Neural progenitor cell (in vitro differentiated cells): Measurements from ENCODE around the gene DDIAS. TPM values are rescaled to one million over a fixed set of nuclear protein-coding genes. Genes with fewer than 3 reads are reported as not detected.
"Not testable (repeated sequence)": the region's sequence is repeated elsewhere in the genome, so short reads cannot be mapped to it uniquely, and the experiment has no call there.

ENCODE experiments used
- DNase-seq: peaks from one replicate; pipeline ENCODE4 v3.0.0-alpha.2; 2016; ENCODE audit warnings: low spot score
- H2AFZ ChIP-seq: fragments of 200-600 bp; sonication (generic); replicated peaks from 2 replicates; pipeline ENCODE4 v1.6.1; 2016; ENCODE audit warnings: antibody characterized with exemption
- H3F3A ChIP-seq: fragments of 200-600 bp; sonication (generic); 2 replicates; pipeline ENCODE4 v1.6.1; 2016; ENCODE audit warnings: antibody characterized with exemption, low read depth
- H3K27ac ChIP-seq: fragments of 200-600 bp; sonication (generic); 2 replicates; pipeline ENCODE4 v1.5.1; 2016; ENCODE audit warnings: mild to moderate bottlenecking
- H3K27me3 ChIP-seq: fragments of 200-600 bp; sonication (generic); 2 replicates; pipeline ENCODE4 v1.6.1; 2016; ENCODE audit warnings: mild to moderate bottlenecking, moderate library complexity
- H3K36me3 ChIP-seq: fragments of 200-600 bp; sonication (generic); 2 replicates; pipeline ENCODE4 v1.5.1; 2016
- H3K4me1 ChIP-seq: fragments of 200-600 bp; sonication (generic); 2 replicates; pipeline ENCODE4 v1.6.1; 2016; ENCODE audit warnings: mixed run types
- H3K4me2 ChIP-seq: fragments of 200-600 bp; sonication (generic); 2 replicates; pipeline ENCODE4 v1.6.1; 2016
- H3K4me3 ChIP-seq: fragments of 200-600 bp; sonication (generic); 2 replicates; pipeline ENCODE4 v1.5.1; 2016
- H3K79me2 ChIP-seq: fragments of 200-600 bp; sonication (generic); 2 replicates; pipeline ENCODE4 v1.6.1; 2016; ENCODE audit warnings: low read depth
- H3K9ac ChIP-seq: fragments of 200-600 bp; sonication (generic); 2 replicates; pipeline ENCODE4 v1.6.1; 2016
- H3K9me3 ChIP-seq: fragments of 200-600 bp; sonication (generic); 2 replicates; pipeline ENCODE4 v1.5.1; 2016; ENCODE audit warnings: low read depth
- H4K20me1 ChIP-seq: fragments of 200-600 bp; sonication (generic); 2 replicates; pipeline ENCODE4 v1.6.1; 2016; ENCODE audit warnings: low read depth
- H3K27ac Mint-ChIP-seq: 3 replicates; pipeline ENCODE4 v1.8.0; 2021; ENCODE audit warnings: mixed read lengths
- H3K27me3 Mint-ChIP-seq: 2 replicates; pipeline ENCODE4 v1.8.0; 2022; ENCODE audit warnings: low read depth, mild to moderate bottlenecking, inconsistent platforms, moderate library complexity, mixed read lengths; ENCODE audit not compliant: insufficient read depth
- H3K36me3 Mint-ChIP-seq: 3 replicates; pipeline ENCODE4 v1.8.0; 2021; ENCODE audit warnings: mixed read lengths
- H3K4me1 Mint-ChIP-seq: 3 replicates; pipeline ENCODE4 v1.8.0; 2021; ENCODE audit warnings: mixed read lengths
- H3K4me3 Mint-ChIP-seq: 3 replicates; pipeline ENCODE4 v1.8.0; 2021; ENCODE audit warnings: mild to moderate bottlenecking, moderate library complexity, mixed read lengths
- H3K9me3 Mint-ChIP-seq: 3 replicates; pipeline ENCODE4 v1.8.0; 2020; ENCODE audit warnings: mixed read lengths
- EZH2 ChIP-seq: fragments of 200-600 bp; sonication (generic); IDR thresholded peaks from 2 replicates; pipeline ENCODE4 v1.6.1; 2017; ENCODE audit warnings: antibody characterized with exemption, mild to moderate bottlenecking, moderate library complexity
- EZH2phosphoT487 ChIP-seq: fragments of 200-600 bp; sonication (generic); IDR thresholded peaks from 2 replicates; pipeline ENCODE4 v1.6.1; 2017; ENCODE audit warnings: antibody characterized with exemption
- total RNA-seq: library from RNA; depleted of rRNA; stranded (reverse); fragments of >200 nt; gene quantifications from 2 replicates; pipeline ENCODE4 v1.2.3, GENCODE V29; 2015; ENCODE audit warnings: low replicate concordance
- TF ChIP-seq, protein P1 (sequence below): fragments of 200-600 bp; sonication (generic); IDR thresholded peaks from 2 replicates; pipeline ENCODE4 v1.5.1; 2017; ENCODE audit warnings: antibody characterized with exemption, mild to moderate bottlenecking

The DDIAS gene, protein sequence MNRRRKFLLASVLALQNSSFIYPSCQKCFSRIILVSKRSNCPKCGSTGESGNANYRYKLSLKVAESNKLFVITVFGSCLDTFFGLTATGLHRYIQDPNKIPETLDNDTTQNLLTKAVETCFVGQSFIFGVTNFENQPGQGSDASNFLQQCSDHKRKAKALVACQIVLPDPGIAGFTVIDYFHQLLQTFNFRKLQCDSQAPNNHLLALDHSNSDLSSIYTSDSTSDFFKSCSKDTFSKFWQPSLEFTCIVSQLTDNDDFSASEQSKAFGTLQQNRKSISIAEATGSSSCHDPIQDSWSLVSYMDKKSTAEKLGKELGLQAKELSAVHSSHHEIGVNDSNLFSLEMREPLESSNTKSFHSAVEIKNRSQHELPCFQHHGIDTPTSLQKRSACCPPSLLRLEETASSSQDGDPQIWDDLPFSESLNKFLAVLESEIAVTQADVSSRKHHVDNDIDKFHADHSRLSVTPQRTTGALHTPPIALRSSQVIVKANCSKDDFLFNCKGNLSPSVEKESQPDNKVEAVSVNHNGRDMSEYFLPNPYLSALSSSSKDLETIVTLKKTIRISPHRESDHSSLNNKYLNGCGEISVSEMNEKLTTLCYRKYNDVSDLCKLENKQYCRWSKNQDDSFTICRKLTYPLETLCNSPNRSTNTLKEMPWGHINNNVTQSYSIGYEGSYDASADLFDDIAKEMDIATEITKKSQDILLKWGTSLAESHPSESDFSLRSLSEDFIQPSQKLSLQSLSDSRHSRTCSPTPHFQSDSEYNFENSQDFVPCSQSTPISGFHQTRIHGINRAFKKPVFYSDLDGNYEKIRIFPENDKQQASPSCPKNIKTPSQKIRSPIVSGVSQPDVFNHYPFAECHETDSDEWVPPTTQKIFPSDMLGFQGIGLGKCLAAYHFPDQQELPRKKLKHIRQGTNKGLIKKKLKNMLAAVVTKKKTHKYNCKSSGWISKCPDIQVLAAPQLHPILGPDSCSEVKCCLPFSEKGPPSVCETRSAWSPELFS
- total RNA-seq = 19.9 and 47.7 TPM in 2 replicates

GRCh38 chr11:82901165-82901921 lies at the start of gene DDIAS:
TSS of gene DDIAS (plus strand) at chr11:82901736. CDS start at chr11:82914739, 13,003 bp downstream.
- DNase-seq = peak; percentile 98
- Mint-ChIP-seq H3K4me1 (peaks cover 28% of the 10 kb centered on the region), H3K9me3 (no peaks in the 10 kb centered on the region), H3K27me3 (peaks cover 2% of the 10 kb centered on the region), H3K27ac (peak within 1 kb of the TSS; percentile 59), H3K4me3 (peak within 1 kb of the TSS; percentile 97), H3K36me3 (no peaks in the 10 kb centered on the region)
- H3K4me1 ChIP-seq = peaks cover 20% of the 10 kb centered on the region
- no peak within 1 kb of the TSS for H3K27ac ChIP-seq
- H3K36me3 ChIP-seq = no peaks in the 10 kb centered on the region
- TF ChIP-seq, protein P1, sequence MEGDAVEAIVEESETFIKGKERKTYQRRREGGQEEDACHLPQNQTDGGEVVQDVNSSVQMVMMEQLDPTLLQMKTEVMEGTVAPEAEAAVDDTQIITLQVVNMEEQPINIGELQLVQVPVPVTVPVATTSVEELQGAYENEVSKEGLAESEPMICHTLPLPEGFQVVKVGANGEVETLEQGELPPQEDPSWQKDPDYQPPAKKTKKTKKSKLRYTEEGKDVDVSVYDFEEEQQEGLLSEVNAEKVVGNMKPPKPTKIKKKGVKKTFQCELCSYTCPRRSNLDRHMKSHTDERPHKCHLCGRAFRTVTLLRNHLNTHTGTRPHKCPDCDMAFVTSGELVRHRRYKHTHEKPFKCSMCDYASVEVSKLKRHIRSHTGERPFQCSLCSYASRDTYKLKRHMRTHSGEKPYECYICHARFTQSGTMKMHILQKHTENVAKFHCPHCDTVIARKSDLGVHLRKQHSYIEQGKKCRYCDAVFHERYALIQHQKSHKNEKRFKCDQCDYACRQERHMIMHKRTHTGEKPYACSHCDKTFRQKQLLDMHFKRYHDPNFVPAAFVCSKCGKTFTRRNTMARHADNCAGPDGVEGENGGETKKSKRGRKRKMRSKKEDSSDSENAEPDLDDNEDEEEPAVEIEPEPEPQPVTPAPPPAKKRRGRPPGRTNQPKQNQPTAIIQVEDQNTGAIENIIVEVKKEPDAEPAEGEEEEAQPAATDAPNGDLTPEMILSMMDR = no peak
- TF ChIP-seq EZH2 = no peak
- TF ChIP-seq EZH2phosphoT487 = no peak
- no peaks in the 10 kb centered on the region for H3K9me3 ChIP-seq
- peak within 1 kb of the TSS; percentile 75 for H2AFZ ChIP-seq
- H3K4me2 ChIP-seq = peak within 1 kb of the TSS; percentile 92
- peaks cover 18% of the 10 kb centered on the region for H3F3A ChIP-seq
- H3K79me2 ChIP-seq = peaks cover 70% of the 10 kb centered on the region
- no peaks in the 10 kb centered on the region for H4K20me1 ChIP-seq
- peak within 1 kb of the TSS; percentile 14 for H3K9ac ChIP-seq
- no peaks in the 10 kb centered on the region for H3K27me3 ChIP-seq
- H3K4me3 ChIP-seq = peak within 1 kb of the TSS; percentile 67

DNA sequence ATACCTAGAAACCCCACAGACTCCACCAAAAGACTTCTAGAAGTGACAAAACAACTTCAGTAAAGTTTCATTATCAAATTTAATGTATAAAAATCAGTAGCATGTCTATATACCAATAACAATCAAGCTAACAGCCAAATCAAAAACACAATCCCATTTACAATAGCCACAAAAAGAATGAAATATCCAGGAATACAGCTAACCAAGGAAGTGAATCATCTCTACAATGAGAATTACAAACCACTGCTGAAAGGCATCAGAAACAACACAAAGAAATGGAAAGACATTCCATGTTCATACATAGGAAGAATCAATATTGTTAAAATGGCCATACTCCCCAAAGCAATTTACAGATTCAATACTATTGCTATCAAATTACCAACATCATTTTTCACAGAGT lies 47.3 kb upstream of the DDIAS start:
- H3K36me3 Mint-ChIP-seq = peaks cover 14% of the 10 kb centered on the region
- H3K27me3 Mint-ChIP-seq = no peaks in the 10 kb centered on the region
- Histone ChIP-seq H3K9ac (no peak overlapping the region), H4K20me1 (peaks cover 37% of the 10 kb centered on the region), H3K4me3 (no peak overlapping the region), H3K27ac (no peak overlapping the region), H3K36me3 (no peaks in the 10 kb centered on the region), H3K4me2 (no peak overlapping the region), H3K79me2 (no peaks in the 10 kb centered on the region), H3K4me1 (no peaks in the 10 kb centered on the region), H3F3A (peaks cover 3% of the 10 kb centered on the region), H3K9me3 (no peaks in the 10 kb centered on the region), H2AFZ (no peak overlapping the region), H3K27me3 (peaks cover 64% of the 10 kb centered on the region)
- H3K4me3 Mint-ChIP-seq = no peak overlapping the region
- H3K27ac Mint-ChIP-seq = no peak overlapping the region
- peaks cover 25% of the 10 kb centered on the region for H3K4me1 Mint-ChIP-seq
- DNase-seq = no peak
- TF ChIP-seq EZH2phosphoT487 = no peak
- no peak for TF ChIP-seq EZH2
- TF ChIP-seq, protein P1 = no peak
- peaks cover 22% of the 10 kb centered on the region for H3K9me3 Mint-ChIP-seq

GRCh38 chr11:82854916-82855315 lies 46.6 kb upstream of the DDIAS start:
- not testable (repeated sequence) for DNase-seq, H3K4me3 Mint-ChIP-seq, H3F3A ChIP-seq, H2AFZ ChIP-seq, H3K4me3 ChIP-seq, H3K9ac ChIP-seq, H3K9me3 ChIP-seq, H3K27ac ChIP-seq, H3K4me1 ChIP-seq, H3K27ac Mint-ChIP-seq, H3K79me2 ChIP-seq, H3K36me3 ChIP-seq, H3K4me2 ChIP-seq, H3K27me3 Mint-ChIP-seq
- peaks cover 31% of the 10 kb centered on the region for H4K20me1 ChIP-seq
- Mint-ChIP-seq H3K36me3 (peaks cover 14% of the 10 kb centered on the region), H3K9me3 (peaks cover 22% of the 10 kb centered on the region), H3K4me1 (peaks cover 23% of the 10 kb centered on the region)
- H3K27me3 ChIP-seq = peaks cover 57% of the 10 kb centered on the region
